Keratinocyte (primary cell): ENCODE measurements around the gene GNB5. TPM values are rescaled to one million over a fixed set of nuclear protein-coding genes. Genes with fewer than 3 reads are reported as not detected.

ENCODE experiments used
- DNase-seq: peaks from one replicate; pipeline ENCODE4 v3.0.0-alpha.2; 2011; ENCODE audit warnings: low read depth, missing footprints, low spot score
- FAIRE-seq: peaks from 2 replicates; lab custom pipeline; 2011; peaks lifted over from hg19 to GRCh38; lab: Jason Lieb, UNC
- H2AFZ ChIP-seq: 2 replicates; pipeline ENCODE4 v1.6.0; 2012; ENCODE audit warnings: low read length, control low read depth, inconsistent platforms; ENCODE audit not compliant: control insufficient read depth
- H3K27ac ChIP-seq: 2 replicates; pipeline ENCODE4 v1.5.1; 2011; ENCODE audit warnings: low read length; ENCODE audit not compliant: control insufficient read depth, insufficient read depth
- H3K27me3 ChIP-seq: 3 replicates; pipeline ENCODE4 v1.6.0; 2011; ENCODE audit warnings: low read length; ENCODE audit not compliant: control insufficient read depth, insufficient read depth; ENCODE audit errors: extremely low read depth
- H3K36me3 ChIP-seq, 2 experiments: 2 replicates in 1 of 2; 3 replicates in 1 of 2; pipeline ENCODE4 v1.5.1; 2011; ENCODE audit warnings: low read length in 2 of 2, mild to moderate bottlenecking in 1 of 2; ENCODE audit not compliant: control insufficient read depth in 2 of 2, insufficient read depth in 2 of 2; ENCODE audit errors: extremely low read depth in 1 of 2
- H3K4me1 ChIP-seq: 3 replicates; pipeline ENCODE4 v1.5.1; 2011; ENCODE audit warnings: low read length; ENCODE audit not compliant: control insufficient read depth, insufficient read depth; ENCODE audit errors: extremely low read depth
- H3K4me2 ChIP-seq: 3 replicates; pipeline ENCODE4 v1.6.0; 2011; ENCODE audit warnings: low read depth, low read length; ENCODE audit not compliant: control insufficient read depth, insufficient read depth; ENCODE audit errors: extremely low read depth
- H3K4me3 ChIP-seq, 3 experiments: fragments of 200-600 bp in 1 of 3; sonication (generic) in 1 of 3; 2 replicates in 2 of 3; 3 replicates in 1 of 3; pipeline ENCODE4 v1.5.1; 2011 to 2016; ENCODE audit warnings: low read length in 3 of 3, mild to moderate bottlenecking in 3 of 3, control low read depth in 2 of 3, inconsistent platforms in 1 of 3, low read depth in 1 of 3, mixed read lengths in 1 of 3, mixed run types in 1 of 3, moderate library complexity in 1 of 3; ENCODE audit not compliant: control insufficient read depth in 2 of 3, insufficient read depth in 2 of 3; ENCODE audit errors: extremely low read depth in 1 of 3
- H3K79me2 ChIP-seq: 2 replicates; pipeline ENCODE4 v1.6.0; 2012; ENCODE audit warnings: low read length; ENCODE audit not compliant: control insufficient read depth, insufficient read depth
- H3K9ac ChIP-seq: 3 replicates; pipeline ENCODE4 v1.6.0; 2011; ENCODE audit warnings: low read length; ENCODE audit not compliant: control insufficient read depth, insufficient read depth; ENCODE audit errors: extremely low read depth
- H3K9me1 ChIP-seq: 3 replicates; pipeline ENCODE4 v1.6.0; 2011; ENCODE audit warnings: low read length; ENCODE audit not compliant: control insufficient read depth, insufficient read depth; ENCODE audit errors: extremely low read depth
- H3K9me3 ChIP-seq: 2 replicates; pipeline ENCODE4 v1.5.1; 2012; ENCODE audit warnings: low read depth, low read length; ENCODE audit not compliant: control insufficient read depth
- H4K20me1 ChIP-seq: 3 replicates; pipeline ENCODE4 v1.6.0; 2011; ENCODE audit warnings: low read length; ENCODE audit not compliant: control insufficient read depth, insufficient read depth; ENCODE audit errors: extremely low read depth
- EZH2 ChIP-seq: IDR thresholded peaks from one replicate; pipeline ENCODE4 v1.6.1; 2012; ENCODE audit warnings: inconsistent platforms, mild to moderate bottlenecking, low read length, moderate library complexity
- dilution Hi-C: fragments of 300-500 bp; cut with MboI; formaldehyde crosslinking; loops from one replicate; pipeline ENCODE4 v1.7.0; 2020; ENCODE audit warnings: low sequenced_read_pairs; ENCODE audit not compliant: extremely low pct_ligation_motif_present
- polyA plus RNA-seq, 5 experiments: library from polyadenylated mRNA; depleted of rRNA in 3 of 5; stranded (reverse) in 3 of 5; stranded (forward) in 1 of 5; unstranded in 1 of 5; fragments of >200 nt; gene quantifications; 1 replicate in 1 of 5; 2 replicates in 3 of 5; 3 replicates in 1 of 5; pipeline versions ENCODE4 v1.2.1 to v1.2.3, GENCODE V29; 2011 to 2012; ENCODE audit warnings: missing spikeins in 2 of 5, low read depth in 1 of 5, low replicate concordance in 1 of 5
- TF ChIP-seq, protein P1 (sequence below), 3 experiments: IDR thresholded peaks in 1 of 3; conservative IDR thresholded peaks in 1 of 3; optimal IDR thresholded peaks in 1 of 3; 2 replicates in 2 of 3; 3 replicates in 1 of 3; pipeline versions ENCODE3 to v1.5.1; 2011; ENCODE audit warnings: low read length in 3 of 3, mild to moderate bottlenecking in 3 of 3, moderate library complexity in 2 of 3, control low read depth in 1 of 3, inconsistent platforms in 1 of 3; ENCODE audit not compliant: insufficient read depth in 2 of 3; ENCODE audit errors: extremely low read depth in 1 of 3

GNB5 gene
- polyA plus RNA-seq, 1 donor (not counting 4 experiments of a cell fraction or from before 2014, with no cell fraction given): 25.8 TPM

DNA sequence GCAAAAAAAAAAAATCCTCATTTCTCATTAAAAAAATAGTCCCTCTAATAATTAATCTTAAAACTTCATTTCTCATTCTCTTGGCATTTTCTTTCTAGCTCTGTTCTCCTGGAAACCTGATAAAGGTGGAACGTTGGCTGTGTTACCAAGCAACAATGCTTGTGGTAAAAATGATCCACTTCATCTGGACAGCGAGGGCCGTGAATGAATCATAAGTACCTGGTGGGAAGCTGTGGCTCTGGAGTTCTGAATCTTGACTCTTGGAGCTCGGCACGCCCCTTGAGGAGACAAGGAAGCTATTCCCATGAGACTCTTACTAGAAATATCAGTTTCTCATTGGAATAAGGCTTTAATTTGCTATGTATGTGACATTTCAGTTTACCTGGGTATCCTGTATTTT, 111.2 kb downstream of the GNB5 start:
- no peak for TF ChIP-seq EZH2
- TF ChIP-seq, protein P1, sequence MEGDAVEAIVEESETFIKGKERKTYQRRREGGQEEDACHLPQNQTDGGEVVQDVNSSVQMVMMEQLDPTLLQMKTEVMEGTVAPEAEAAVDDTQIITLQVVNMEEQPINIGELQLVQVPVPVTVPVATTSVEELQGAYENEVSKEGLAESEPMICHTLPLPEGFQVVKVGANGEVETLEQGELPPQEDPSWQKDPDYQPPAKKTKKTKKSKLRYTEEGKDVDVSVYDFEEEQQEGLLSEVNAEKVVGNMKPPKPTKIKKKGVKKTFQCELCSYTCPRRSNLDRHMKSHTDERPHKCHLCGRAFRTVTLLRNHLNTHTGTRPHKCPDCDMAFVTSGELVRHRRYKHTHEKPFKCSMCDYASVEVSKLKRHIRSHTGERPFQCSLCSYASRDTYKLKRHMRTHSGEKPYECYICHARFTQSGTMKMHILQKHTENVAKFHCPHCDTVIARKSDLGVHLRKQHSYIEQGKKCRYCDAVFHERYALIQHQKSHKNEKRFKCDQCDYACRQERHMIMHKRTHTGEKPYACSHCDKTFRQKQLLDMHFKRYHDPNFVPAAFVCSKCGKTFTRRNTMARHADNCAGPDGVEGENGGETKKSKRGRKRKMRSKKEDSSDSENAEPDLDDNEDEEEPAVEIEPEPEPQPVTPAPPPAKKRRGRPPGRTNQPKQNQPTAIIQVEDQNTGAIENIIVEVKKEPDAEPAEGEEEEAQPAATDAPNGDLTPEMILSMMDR (optimal IDR thresholded peaks at IDR 0.05 in 1 of 3, IDR thresholded peaks at IDR 0.05 in 1 of 3, conservative IDR thresholded peaks at IDR 0.05 in 1 of 3; ENCODE audit: extremely low read depth in 1 of 3, insufficient read depth in 2 of 3, low read length in 3 of 3): peak in 1 of 3 experiments; percentile 8
- FAIRE-seq (no peak), DNase-seq (no peak)
- H3K9me1 ChIP-seq: peaks cover 4% of the 10 kb centered on the region
- no peak overlapping the region for H3K9ac ChIP-seq
- peak overlapping the region; percentile 27 for H3K27ac ChIP-seq
- H3K79me2 ChIP-seq: no peaks in the 10 kb centered on the region
- H3K36me3 ChIP-seq: no peaks in the 10 kb centered on the region
- peaks cover 49% of the 10 kb centered on the region for H3K4me1 ChIP-seq
- H3K4me2 ChIP-seq: no peak overlapping the region
- no peaks in the 10 kb centered on the region for H4K20me1 ChIP-seq
- H3K27me3 ChIP-seq: no peaks in the 10 kb centered on the region
- H3K9me3 ChIP-seq: no peaks in the 10 kb centered on the region
- H3K4me3 ChIP-seq: no peak overlapping the region
- H2AFZ ChIP-seq: no peak overlapping the region
- dilution Hi-C loops: no loop called here

GRCh38 chr15:52078876-52079700, 112.1 kb downstream of the GNB5 start:
- Histone ChIP-seq H3K4me1 (peaks cover 54% of the 10 kb centered on the region), H3K36me3 (no peaks in the 10 kb centered on the region), H3K79me2 (no peaks in the 10 kb centered on the region), H3K9me1 (peaks cover 4% of the 10 kb centered on the region), H3K4me2 (peak overlapping the region; percentile 37), H3K9me3 (no peaks in the 10 kb centered on the region), H3K27ac (peak overlapping the region; percentile 100), H4K20me1 (no peaks in the 10 kb centered on the region), H3K4me3 (no peak overlapping the region), H3K27me3 (no peaks in the 10 kb centered on the region), H2AFZ (no peak overlapping the region), H3K9ac (peak overlapping the region; percentile 52)
- TF ChIP-seq, protein P1 (optimal IDR thresholded peaks at IDR 0.05 in 1 of 3, IDR thresholded peaks at IDR 0.05 in 1 of 3, conservative IDR thresholded peaks at IDR 0.05 in 1 of 3; ENCODE audit: extremely low read depth in 1 of 3, insufficient read depth in 2 of 3, low read length in 3 of 3): peak; percentile 82 to 89 (median 83)
- no peak for TF ChIP-seq EZH2
- no peak for FAIRE-seq
- no peak for DNase-seq
- dilution Hi-C loops: no loop called here
